ENCODE data around the gene FHIP1A. TPM values are rescaled to one million over a fixed set of nuclear protein-coding genes. Genes with fewer than 3 reads are reported as not detected.

The FHIP1A gene
- total and polyA plus RNA-seq, 2 of the 13 experiments (the other 11 are each of a cell fraction or from before 2014, with no cell fraction given): 4.1 to 6.2 TPM

DNA sequence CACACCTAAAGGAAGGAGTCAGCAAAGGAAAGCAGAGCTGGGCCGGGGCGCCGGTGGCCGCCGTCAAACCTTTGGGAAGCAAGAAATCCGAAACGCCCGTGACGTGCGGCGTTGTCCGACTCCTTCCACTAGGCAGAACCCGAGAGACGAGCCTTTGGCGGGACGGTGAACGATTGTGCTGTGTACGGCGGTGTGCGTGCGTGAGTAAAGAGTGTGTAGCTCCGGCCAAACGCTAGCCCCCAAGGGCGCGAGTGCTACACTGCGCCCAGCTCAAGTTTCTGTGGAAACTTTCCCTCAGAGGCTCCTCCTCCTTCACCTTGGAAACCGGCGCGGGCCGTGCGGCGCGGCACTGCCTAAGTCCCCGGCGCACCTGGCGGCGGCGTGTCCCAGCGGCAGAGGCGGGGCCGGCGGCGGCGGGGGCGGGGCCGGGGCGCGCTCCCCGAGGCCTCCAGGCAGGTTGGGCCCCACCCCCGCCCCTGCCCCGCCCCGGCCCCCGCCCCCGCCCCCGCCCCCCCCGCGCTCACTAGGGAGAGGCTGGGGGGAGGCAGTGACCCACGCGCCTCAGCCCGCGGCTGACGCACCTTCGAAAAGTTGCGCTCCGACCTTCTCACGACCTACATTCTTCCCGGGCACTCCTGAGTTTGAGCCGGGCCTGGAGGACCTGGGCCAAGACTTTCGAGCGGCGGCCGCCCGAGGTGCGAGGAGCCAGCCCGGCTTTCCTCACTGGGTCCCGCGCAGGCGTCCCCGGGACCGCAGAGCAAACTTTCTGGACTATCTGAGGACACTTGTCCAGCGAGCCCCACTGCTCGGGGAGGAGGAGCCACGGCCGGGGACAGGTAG lies at the start of gene FHIP1A (continued):
- TF ChIP-seq, protein P1, sequence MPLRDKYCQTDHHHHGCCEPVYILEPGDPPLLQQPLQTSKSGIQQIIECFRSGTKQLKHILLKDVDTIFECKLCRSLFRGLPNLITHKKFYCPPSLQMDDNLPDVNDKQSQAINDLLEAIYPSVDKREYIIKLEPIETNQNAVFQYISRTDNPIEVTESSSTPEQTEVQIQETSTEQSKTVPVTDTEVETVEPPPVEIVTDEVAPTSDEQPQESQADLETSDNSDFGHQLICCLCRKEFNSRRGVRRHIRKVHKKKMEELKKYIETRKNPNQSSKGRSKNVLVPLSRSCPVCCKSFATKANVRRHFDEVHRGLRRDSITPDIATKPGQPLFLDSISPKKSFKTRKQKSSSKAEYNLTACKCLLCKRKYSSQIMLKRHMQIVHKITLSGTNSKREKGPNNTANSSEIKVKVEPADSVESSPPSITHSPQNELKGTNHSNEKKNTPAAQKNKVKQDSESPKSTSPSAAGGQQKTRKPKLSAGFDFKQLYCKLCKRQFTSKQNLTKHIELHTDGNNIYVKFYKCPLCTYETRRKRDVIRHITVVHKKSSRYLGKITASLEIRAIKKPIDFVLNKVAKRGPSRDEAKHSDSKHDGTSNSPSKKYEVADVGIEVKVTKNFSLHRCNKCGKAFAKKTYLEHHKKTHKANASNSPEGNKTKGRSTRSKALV (CRISPR knock-in tag; IDR thresholded peaks at IDR 0.05): no peak
- TF ChIP-seq DR1 (CRISPR knock-in tag; IDR thresholded peaks at IDR 0.05) (no peak), ZFYVE20 (CRISPR knock-in tag; IDR thresholded peaks at IDR 0.05; ENCODE audit: borderline replicate concordance, low read depth) (no peak), CCDC6 (CRISPR knock-in tag; IDR thresholded peaks at IDR 0.05) (peak; percentile 65), REL (CRISPR knock-in tag; conservative IDR thresholded peaks at IDR 0.05) (no peak), ZNF530 (CRISPR knock-in tag; IDR thresholded peaks at IDR 0.05; ENCODE audit: low read depth) (no peak), SOX5 (CRISPR knock-in tag; IDR thresholded peaks at IDR 0.05; ENCODE audit: borderline replicate concordance) (no peak), SIN3B (IDR thresholded peaks at IDR 0.05; ENCODE audit: low read length) (no peak), NCOA2 (CRISPR knock-in tag; IDR thresholded peaks at IDR 0.05) (no peak; the same call in 1 of the 2 replicates), MED1 (CRISPR knock-in tag; IDR thresholded peaks at IDR 0.05) (no peak), ZNF317 (CRISPR knock-in tag; IDR thresholded peaks at IDR 0.05) (no peak), GATAD1 (CRISPR knock-in tag; IDR thresholded peaks at IDR 0.05) (no peak), ZNF788 (CRISPR knock-in tag; IDR thresholded peaks at IDR 0.05; ENCODE audit: borderline replicate concordance) (peak; percentile 21; the same call in 1 of the 2 replicates), MAZ (IDR thresholded peaks at IDR 0.05; ENCODE audit: borderline replicate concordance, low read depth, low read length) (0 out of 2 replicates have a peak, but pooled peaks have one; percentile 16), MAZ (CRISPR knock-in tag; IDR thresholded peaks at IDR 0.05; ENCODE audit: low read depth) (peak; percentile 44), ZNF446 (CRISPR knock-in tag; IDR thresholded peaks at IDR 0.05) (no peak)
- TF ChIP-seq, protein P2, sequence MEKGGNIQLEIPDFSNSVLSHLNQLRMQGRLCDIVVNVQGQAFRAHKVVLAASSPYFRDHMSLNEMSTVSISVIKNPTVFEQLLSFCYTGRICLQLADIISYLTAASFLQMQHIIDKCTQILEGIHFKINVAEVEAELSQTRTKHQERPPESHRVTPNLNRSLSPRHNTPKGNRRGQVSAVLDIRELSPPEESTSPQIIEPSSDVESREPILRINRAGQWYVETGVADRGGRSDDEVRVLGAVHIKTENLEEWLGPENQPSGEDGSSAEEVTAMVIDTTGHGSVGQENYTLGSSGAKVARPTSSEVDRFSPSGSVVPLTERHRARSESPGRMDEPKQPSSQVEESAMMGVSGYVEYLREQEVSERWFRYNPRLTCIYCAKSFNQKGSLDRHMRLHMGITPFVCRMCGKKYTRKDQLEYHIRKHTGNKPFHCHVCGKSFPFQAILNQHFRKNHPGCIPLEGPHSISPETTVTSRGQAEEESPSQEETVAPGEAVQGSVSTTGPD (CRISPR knock-in tag; IDR thresholded peaks at IDR 0.05): no peak
- TF ChIP-seq, protein P3, sequence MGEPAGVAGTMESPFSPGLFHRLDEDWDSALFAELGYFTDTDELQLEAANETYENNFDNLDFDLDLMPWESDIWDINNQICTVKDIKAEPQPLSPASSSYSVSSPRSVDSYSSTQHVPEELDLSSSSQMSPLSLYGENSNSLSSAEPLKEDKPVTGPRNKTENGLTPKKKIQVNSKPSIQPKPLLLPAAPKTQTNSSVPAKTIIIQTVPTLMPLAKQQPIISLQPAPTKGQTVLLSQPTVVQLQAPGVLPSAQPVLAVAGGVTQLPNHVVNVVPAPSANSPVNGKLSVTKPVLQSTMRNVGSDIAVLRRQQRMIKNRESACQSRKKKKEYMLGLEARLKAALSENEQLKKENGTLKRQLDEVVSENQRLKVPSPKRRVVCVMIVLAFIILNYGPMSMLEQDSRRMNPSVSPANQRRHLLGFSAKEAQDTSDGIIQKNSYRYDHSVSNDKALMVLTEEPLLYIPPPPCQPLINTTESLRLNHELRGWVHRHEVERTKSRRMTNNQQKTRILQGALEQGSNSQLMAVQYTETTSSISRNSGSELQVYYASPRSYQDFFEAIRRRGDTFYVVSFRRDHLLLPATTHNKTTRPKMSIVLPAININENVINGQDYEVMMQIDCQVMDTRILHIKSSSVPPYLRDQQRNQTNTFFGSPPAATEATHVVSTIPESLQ (CRISPR knock-in tag; conservative IDR thresholded peaks at IDR 0.05): no peak
- TF ChIP-seq, protein P4, sequence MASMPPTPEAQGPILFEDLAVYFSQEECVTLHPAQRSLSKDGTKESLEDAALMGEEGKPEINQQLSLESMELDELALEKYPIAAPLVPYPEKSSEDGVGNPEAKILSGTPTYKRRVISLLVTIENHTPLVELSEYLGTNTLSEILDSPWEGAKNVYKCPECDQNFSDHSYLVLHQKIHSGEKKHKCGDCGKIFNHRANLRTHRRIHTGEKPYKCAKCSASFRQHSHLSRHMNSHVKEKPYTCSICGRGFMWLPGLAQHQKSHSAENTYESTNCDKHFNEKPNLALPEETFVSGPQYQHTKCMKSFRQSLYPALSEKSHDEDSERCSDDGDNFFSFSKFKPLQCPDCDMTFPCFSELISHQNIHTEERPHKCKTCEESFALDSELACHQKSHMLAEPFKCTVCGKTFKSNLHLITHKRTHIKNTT (CRISPR knock-in tag; IDR thresholded peaks at IDR 0.05): no peak
- TF ChIP-seq, protein P5, sequence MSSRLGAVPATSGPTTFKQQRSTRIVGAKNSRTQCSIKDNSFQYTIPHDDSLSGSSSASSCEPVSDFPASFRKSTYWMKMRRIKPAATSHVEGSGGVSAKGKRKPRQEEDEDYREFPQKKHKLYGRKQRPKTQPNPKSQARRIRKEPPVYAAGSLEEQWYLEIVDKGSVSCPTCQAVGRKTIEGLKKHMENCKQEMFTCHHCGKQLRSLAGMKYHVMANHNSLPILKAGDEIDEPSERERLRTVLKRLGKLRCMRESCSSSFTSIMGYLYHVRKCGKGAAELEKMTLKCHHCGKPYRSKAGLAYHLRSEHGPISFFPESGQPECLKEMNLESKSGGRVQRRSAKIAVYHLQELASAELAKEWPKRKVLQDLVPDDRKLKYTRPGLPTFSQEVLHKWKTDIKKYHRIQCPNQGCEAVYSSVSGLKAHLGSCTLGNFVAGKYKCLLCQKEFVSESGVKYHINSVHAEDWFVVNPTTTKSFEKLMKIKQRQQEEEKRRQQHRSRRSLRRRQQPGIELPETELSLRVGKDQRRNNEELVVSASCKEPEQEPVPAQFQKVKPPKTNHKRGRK (CRISPR knock-in tag; IDR thresholded peaks at IDR 0.05): no peak

All from HepG2 (cell line).